Endothelial cell of umbilical vein (primary cell): ENCODE measurements around the gene KDM4C. TPM values are rescaled to one million over a fixed set of nuclear protein-coding genes. Genes with fewer than 3 reads are reported as not detected.

Source experiments
- BruUV-seq: library from RNA; stranded (reverse); fragments of 400-500 nt; replicated peaks from 2 replicates; lab custom pipeline; 2021; lab: Mats Ljungman, UMichigan
- CTCF ChIA-PET: fragments of 300-600, 350-600 bp; sonication (Branson Sonifier 250); formaldehyde crosslinking; loops from one replicate; lab custom pipeline; 2021; ENCODE audit warnings: antibody characterized with exemption, inconsistent platforms; lab: Charles Lee
- POLR2A ChIA-PET: fragments of 300-600, 350-600 bp; sonication (Branson Sonifier 250); formaldehyde crosslinking; loops from one replicate; lab custom pipeline; 2021; ENCODE audit warnings: antibody characterized with exemption, inconsistent platforms; lab: Charles Lee
- DNase-seq: peaks from one replicate; pipeline ENCODE4 v3.0.0-alpha.2; 2011; ENCODE audit warnings: low read depth, low spot score
- FAIRE-seq: peaks from 2 replicates; lab custom pipeline; 2011; peaks lifted over from hg19 to GRCh38; lab: Jason Lieb, UNC
- H2AFZ ChIP-seq: 2 replicates; pipeline ENCODE4 v1.6.0; 2012; ENCODE audit warnings: low read depth, low read length, control low read depth, inconsistent platforms
- H3K27ac ChIP-seq: 2 replicates; pipeline ENCODE4 v1.5.1; 2011; ENCODE audit warnings: low read depth, mild to moderate bottlenecking, control low read depth, low read length, moderate library complexity; ENCODE audit not compliant: insufficient read depth
- H3K27me3 ChIP-seq, 2 experiments: 2 replicates each; pipeline versions ENCODE4 v1.6.0 to v1.6.1; 2011; ENCODE audit warnings: low read length in 2 of 2, mixed read lengths in 1 of 2; ENCODE audit not compliant: control insufficient read depth in 2 of 2, insufficient read depth in 2 of 2
- H3K36me3 ChIP-seq, 2 experiments: 2 replicates in 1 of 2; 3 replicates in 1 of 2; pipeline ENCODE4 v1.5.1; 2011; ENCODE audit warnings: low read length in 2 of 2, mild to moderate bottlenecking in 1 of 2, moderate library complexity in 1 of 2; ENCODE audit not compliant: control insufficient read depth in 2 of 2, insufficient read depth in 2 of 2; ENCODE audit errors: extremely low read depth in 1 of 2
- H3K4me1 ChIP-seq: 3 replicates; pipeline ENCODE4 v1.5.1; 2011; ENCODE audit warnings: mild to moderate bottlenecking, low read length; ENCODE audit not compliant: control insufficient read depth, insufficient read depth; ENCODE audit errors: extremely low read depth
- H3K4me2 ChIP-seq: 2 replicates; pipeline ENCODE4 v1.6.1; 2011; ENCODE audit warnings: low read length, control low read depth, mixed read lengths; ENCODE audit not compliant: insufficient read depth
- H3K4me3 ChIP-seq, 3 experiments: fragments of 200-600 bp in 1 of 3; sonication (generic), shearing (Covaris generic) in 1 of 3; replicated peaks in 1 of 3; 2 replicates each; pipeline ENCODE4 v1.5.1; 2011 to 2016; ENCODE audit warnings: control low read depth in 3 of 3, low read length in 3 of 3, mild to moderate bottlenecking in 2 of 3, inconsistent platforms in 1 of 3, low read depth in 1 of 3, moderate library complexity in 1 of 3; ENCODE audit not compliant: insufficient read depth in 1 of 3
- H3K79me2 ChIP-seq: 2 replicates; pipeline ENCODE4 v1.6.0; 2012; ENCODE audit warnings: low read length, inconsistent platforms; ENCODE audit not compliant: control insufficient read depth, insufficient read depth
- H3K9ac ChIP-seq: replicated peaks from 2 replicates; pipeline ENCODE3; 2011; ENCODE audit warnings: low read length, control low read depth; ENCODE audit not compliant: insufficient read depth; ENCODE audit errors: extremely low read depth
- H3K9me1 ChIP-seq: replicated peaks from 3 replicates; pipeline ENCODE4 v1.6.0; 2011; ENCODE audit warnings: mild to moderate bottlenecking, low read length; ENCODE audit not compliant: control insufficient read depth, insufficient read depth; ENCODE audit errors: extremely low read depth
- H3K9me3 ChIP-seq: replicated peaks from 2 replicates; pipeline ENCODE4 v1.5.1; 2012; ENCODE audit warnings: low read length, inconsistent platforms; ENCODE audit not compliant: control insufficient read depth, insufficient read depth
- H4K20me1 ChIP-seq: replicated peaks from 2 replicates; pipeline ENCODE3; 2011; ENCODE audit warnings: mild to moderate bottlenecking, low read length; ENCODE audit not compliant: control insufficient read depth, insufficient read depth; ENCODE audit errors: extremely low read depth
- EZH2 ChIP-seq: IDR thresholded peaks from 2 replicates; pipeline ENCODE4 v1.6.1; 2012; ENCODE audit warnings: borderline replicate concordance, low read depth, mild to moderate bottlenecking, moderate library complexity, low read length, inconsistent platforms; ENCODE audit not compliant: severe bottlenecking
- FOS ChIP-seq: IDR thresholded peaks from 2 replicates; pipeline ENCODE4 v1.6.1; 2011; ENCODE audit warnings: mild to moderate bottlenecking, low read length, moderate library complexity, borderline replicate concordance; ENCODE audit not compliant: insufficient read depth
- GATA2 ChIP-seq: IDR thresholded peaks from 2 replicates; pipeline ENCODE4 v1.7.0; 2011; ENCODE audit warnings: low read depth, mild to moderate bottlenecking, moderate library complexity, mixed read lengths, low read length; ENCODE audit not compliant: insufficient read length, insufficient read depth
- JUN ChIP-seq: IDR thresholded peaks from 2 replicates; pipeline ENCODE4 v1.6.1; 2011; ENCODE audit warnings: borderline replicate concordance, low read depth; ENCODE audit not compliant: insufficient read length, insufficient read depth
- MYC ChIP-seq: IDR thresholded peaks from one replicate; pipeline ENCODE4 v1.6.1; 2011; ENCODE audit warnings: mild to moderate bottlenecking, low read depth, low read length
- POLR2A ChIP-seq: IDR thresholded peaks from 2 replicates; pipeline ENCODE4 v1.6.1; 2012; ENCODE audit warnings: low read depth, mild to moderate bottlenecking, control low read depth, low read length
- POLR2AphosphoS5 ChIP-seq: IDR thresholded peaks from 2 replicates; pipeline ENCODE4 v1.6.1; 2012; ENCODE audit warnings: low read depth, mild to moderate bottlenecking, control low read depth, low read length, moderate library complexity; ENCODE audit not compliant: insufficient read depth
- dilution Hi-C: fragments of 300-500 bp; cut with MboI; formaldehyde crosslinking; loops from one replicate; pipeline ENCODE4 v1.15.0; 2019; ENCODE audit warnings: low sequenced_read_pairs; ENCODE audit not compliant: extremely low pct_ligation_motif_present
- intact Hi-C: fragments of 100-400 bp; cut with micrococcal nuclease; formaldehyde crosslinking; loops from one replicate; pipeline ENCODE4 v1.10.0; 2022
- polyA plus RNA-seq, 4 experiments: library from polyadenylated mRNA; depleted of rRNA in 3 of 4; stranded (reverse) in 3 of 4; unstranded in 1 of 4; fragments of >200 nt; gene quantifications; 2 replicates each; pipeline versions ENCODE4 v1.2.1 to v1.2.3, GENCODE V29; 2011 to 2012; ENCODE audit warnings: missing spikeins in 1 of 4
- total RNA-seq: library from RNA; stranded (reverse); gene quantifications from 2 replicates; pipeline ENCODE4 v1.2.3, GENCODE V29; 2021
- TF ChIP-seq, protein P1 (sequence below), 2 donors: IDR thresholded peaks; 1 replicate in 1 of 2; 2 replicates in 1 of 2; pipeline ENCODE4 v1.5.1; 2011; ENCODE audit warnings: low read length in 2 of 2, mild to moderate bottlenecking in 2 of 2, moderate library complexity in 2 of 2, control low read depth in 1 of 2, inconsistent platforms in 1 of 2, low read depth in 1 of 2; ENCODE audit not compliant: insufficient read depth in 1 of 2; ENCODE audit errors: extremely low read depth in 1 of 2
- TF ChIP-seq, protein P2 (sequence below): IDR thresholded peaks from 2 replicates; pipeline ENCODE4 v1.6.1; 2011; ENCODE audit not compliant: insufficient read depth, insufficient read length

Gene KDM4C
- total and polyA plus RNA-seq, 2 donors (not counting 3 experiments of a cell fraction or from before 2014, with no cell fraction given) = 5.4 to 15.0 TPM

DNA sequence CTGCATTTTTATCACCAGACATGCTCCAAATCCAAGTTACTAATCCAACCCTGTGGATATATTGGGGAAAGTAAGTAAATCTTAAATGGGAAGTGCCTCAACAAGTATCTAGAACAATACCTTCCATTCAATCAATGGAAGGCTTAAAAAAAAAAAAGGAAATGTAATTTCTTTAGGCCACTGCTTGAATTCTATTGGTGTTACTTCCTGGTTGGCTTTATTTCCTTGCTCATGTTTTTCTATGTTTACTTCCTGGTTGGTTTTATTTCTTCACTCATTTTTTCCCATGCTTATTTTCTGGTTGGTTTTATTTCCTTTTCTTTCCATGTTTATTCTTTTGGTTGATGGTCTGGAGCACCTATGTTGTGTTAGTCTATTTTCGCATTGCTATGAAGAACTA lies 363.9 kb downstream of the KDM4C start:
- Histone ChIP-seq H3K27me3 (no peaks in the 10 kb centered on the region), H3K9ac (no peak overlapping the region), H3K27ac (no peak overlapping the region), H3K36me3 (no peaks in the 10 kb centered on the region), H3K4me2 (no peak overlapping the region), H4K20me1 (no peaks in the 10 kb centered on the region), H3K79me2 (no peaks in the 10 kb centered on the region), H3K9me3 (no peaks in the 10 kb centered on the region), H3K4me1 (no peaks in the 10 kb centered on the region), H3K4me3 (no peak overlapping the region), H2AFZ (no peak overlapping the region), H3K9me1 (no peaks in the 10 kb centered on the region)
- FAIRE-seq (no peak), DNase-seq (no peak)
- ChIA-PET CTCF (no interaction called here), POLR2A (no interaction called here)
- dilution Hi-C loops = no loop called here
- intact Hi-C loops = no loop called here
- TF ChIP-seq FOS (no peak), MYC (no peak), JUN (no peak), POLR2A (no peak), POLR2AphosphoS5 (no peak), EZH2 (no peak), GATA2 (no peak)
- TF ChIP-seq, protein P1, sequence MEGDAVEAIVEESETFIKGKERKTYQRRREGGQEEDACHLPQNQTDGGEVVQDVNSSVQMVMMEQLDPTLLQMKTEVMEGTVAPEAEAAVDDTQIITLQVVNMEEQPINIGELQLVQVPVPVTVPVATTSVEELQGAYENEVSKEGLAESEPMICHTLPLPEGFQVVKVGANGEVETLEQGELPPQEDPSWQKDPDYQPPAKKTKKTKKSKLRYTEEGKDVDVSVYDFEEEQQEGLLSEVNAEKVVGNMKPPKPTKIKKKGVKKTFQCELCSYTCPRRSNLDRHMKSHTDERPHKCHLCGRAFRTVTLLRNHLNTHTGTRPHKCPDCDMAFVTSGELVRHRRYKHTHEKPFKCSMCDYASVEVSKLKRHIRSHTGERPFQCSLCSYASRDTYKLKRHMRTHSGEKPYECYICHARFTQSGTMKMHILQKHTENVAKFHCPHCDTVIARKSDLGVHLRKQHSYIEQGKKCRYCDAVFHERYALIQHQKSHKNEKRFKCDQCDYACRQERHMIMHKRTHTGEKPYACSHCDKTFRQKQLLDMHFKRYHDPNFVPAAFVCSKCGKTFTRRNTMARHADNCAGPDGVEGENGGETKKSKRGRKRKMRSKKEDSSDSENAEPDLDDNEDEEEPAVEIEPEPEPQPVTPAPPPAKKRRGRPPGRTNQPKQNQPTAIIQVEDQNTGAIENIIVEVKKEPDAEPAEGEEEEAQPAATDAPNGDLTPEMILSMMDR (IDR thresholded peaks at IDR 0.05; ENCODE audit: extremely low read depth in 1 of 2, insufficient read depth in 1 of 2, low read depth in 1 of 2, low read length in 2 of 2) = no peak
- TF ChIP-seq, protein P2, sequence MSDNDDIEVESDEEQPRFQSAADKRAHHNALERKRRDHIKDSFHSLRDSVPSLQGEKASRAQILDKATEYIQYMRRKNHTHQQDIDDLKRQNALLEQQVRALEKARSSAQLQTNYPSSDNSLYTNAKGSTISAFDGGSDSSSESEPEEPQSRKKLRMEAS = no peak
- BruUV-seq = no TSS peak
